GM19468 (cell line): ENCODE data around the gene COBL.
"Not testable (repeated sequence)": the region's sequence is repeated elsewhere in the genome, so short reads cannot be mapped to it uniquely, and the experiment has no call there.

Source experiments
- ATAC-seq: cut with Tn5 transposase; IDR thresholded peaks from one replicate; pipeline ENCODE4 v1.9.1; 2021; ENCODE audit warnings: mild to moderate bottlenecking, moderate library complexity, moderate number of reproducible peaks; ENCODE audit not compliant: unreplicated experiment; ENCODE audit errors: extremely low read depth

COBL gene

DNA sequence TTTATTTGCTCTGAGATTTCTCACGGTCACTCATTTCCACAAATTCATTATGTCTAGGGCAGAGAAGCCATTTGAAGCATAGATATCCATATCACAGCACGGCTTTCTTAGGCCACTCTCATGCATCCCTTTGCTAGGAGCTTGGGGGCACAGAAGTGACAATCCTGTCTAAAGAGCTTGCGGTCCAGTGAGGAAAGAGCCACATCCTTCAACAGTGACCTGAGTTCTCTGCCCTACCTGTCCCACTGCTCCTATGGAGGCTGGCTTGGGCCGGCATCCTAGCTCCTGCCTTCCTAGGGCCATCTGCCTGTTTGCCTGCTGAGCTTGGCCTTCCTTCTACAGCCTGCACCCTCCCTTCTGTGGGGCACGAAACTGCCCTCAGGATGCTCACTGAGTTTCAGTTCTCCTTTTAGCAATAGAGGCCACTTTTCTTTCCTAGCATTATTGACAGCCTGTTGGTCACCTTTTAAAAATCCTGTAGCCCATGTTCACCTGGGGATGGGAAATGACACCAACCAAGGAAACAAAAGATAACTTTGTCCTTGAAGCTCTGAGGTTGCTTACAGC is 321.8 kb downstream of the COBL start:
- no peak for ATAC-seq

DNA sequence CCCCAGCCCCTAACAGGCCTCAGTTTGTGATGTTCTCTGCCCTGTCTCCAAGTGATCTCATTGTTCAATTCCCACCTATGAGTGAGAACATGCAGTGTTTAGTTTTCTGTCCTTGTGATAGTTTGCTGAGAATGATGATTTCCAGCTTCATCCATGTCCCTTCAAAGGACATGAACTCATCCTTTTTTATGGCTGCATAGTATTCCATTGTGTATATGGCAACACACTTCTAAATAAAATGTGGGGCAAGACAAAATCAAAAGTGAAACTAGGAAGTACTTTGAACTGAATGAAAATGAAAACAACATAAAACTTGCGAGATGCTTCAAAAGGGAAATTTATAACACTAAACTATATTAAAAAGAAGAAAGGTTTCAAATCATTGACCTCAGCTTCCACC is 326.4 kb downstream of the COBL start:
- not testable (repeated sequence) for ATAC-seq

DNA sequence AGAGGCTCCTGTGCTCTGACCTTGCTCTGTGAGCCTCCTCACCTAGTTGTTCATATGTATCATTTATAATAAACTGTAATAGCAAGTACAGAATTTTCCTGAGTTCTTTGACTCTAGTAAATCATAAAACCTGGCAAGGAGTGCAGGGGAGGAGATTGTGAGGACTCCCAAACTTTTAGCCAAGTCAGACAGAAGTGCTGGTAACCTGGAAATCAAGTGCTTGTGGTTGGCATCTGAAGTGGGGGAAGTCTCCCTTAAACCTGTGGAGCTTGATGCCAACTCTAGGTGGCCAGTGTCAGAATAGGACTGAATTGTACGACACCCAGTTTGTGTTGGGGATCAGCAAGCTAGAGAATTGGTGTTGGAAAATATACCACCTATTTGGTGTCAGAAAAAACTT is 327.6 kb downstream of the COBL start:
- no peak for ATAC-seq

DNA sequence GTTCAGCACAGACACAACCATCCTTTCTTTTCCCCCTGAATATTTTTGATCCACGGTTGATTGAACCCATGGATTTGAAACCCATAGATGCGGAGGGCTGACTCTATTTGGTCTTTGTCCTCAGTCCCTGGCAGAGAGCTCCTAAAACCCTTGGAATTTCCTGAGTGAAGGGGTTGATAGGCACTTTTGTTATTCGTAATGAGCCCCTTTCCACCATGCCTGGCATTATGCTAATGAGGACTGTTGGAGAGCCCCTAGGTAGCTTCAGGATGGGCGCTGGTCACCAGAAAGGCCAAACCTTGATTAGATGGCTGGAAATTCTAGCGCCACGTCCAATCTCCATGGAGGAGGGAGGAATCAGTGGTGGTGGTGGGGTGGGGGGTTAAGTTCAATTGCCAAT is 328.1 kb downstream of the COBL start:
- no peak for ATAC-seq

DNA sequence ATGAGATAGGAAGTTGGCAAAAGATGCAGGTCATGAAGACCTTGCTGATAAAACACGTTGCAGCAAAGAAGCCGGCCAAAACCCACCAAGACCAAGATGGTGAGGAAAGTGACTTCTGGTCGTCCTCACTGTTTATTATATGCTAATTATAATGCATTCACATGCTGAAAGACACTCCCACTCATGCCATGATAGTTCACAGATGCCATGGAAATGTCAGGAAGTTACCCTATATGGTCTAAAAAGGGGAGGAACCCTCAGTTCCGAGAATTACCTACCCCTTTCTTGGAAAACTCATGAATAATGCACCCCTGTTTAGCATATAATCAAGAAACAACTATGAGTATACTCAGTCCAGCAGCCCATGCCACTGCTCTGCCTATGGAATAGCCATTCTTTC is 331.5 kb downstream of the COBL start:
- no peak for ATAC-seq

DNA sequence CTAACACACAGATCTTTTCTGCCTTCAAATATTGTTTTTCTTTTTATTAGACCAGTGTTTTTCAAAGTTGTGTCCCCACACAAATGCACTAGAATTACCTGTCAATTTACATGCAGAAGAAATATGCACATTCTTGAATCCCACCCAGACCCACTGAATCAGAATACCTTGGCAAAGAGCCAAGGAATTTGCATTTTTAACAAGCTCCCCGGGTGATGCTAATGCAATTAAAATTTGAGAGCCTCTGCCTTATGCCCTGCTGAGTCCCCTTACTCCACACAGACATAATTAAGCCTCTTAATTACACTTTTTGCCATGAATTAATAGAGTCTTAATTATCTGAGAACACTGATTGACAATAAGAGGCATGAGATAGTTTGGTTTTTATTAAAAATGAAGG is 332.8 kb downstream of the COBL start:
- no peak for ATAC-seq

DNA sequence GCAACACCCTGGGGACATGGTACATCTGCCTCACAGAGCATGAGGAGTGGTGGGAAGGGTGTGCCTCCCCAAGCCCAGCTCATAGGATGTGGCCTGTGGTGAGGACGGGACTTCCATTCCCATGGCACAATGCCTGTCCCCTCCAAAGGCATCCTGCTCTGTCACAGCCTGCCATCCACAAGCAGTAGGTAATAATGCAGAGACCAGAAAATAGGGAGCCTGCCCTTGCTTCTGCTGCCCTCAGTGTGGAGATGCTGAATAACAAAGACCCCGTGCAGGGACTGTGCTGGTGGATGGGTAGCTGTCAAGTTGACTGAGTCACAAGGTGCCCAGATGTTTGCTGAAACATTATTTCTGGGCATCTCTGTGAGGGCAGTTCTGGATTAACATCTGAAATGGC is 334.0 kb downstream of the COBL start:
- ATAC-seq = no peak

DNA sequence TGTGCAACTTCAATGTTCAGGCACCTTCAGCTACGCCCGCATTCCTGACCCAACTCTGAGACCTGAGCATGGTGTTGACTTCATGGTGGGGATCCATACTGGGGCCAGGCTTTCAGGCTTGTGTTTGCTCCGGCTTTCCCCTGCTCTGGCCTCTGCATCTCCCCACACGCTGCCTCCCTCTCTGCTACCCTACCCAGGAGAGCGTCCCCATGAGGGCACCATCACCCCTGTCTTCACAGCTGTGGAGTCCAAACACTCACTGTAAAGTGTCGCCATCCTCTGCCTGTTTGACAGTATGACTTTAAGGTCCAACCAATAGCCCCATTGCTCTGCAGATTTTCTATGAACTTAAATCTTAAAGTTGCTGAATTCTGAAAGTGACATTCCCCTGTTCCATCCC is 334.9 kb downstream of the COBL start:
- ATAC-seq = no peak

DNA sequence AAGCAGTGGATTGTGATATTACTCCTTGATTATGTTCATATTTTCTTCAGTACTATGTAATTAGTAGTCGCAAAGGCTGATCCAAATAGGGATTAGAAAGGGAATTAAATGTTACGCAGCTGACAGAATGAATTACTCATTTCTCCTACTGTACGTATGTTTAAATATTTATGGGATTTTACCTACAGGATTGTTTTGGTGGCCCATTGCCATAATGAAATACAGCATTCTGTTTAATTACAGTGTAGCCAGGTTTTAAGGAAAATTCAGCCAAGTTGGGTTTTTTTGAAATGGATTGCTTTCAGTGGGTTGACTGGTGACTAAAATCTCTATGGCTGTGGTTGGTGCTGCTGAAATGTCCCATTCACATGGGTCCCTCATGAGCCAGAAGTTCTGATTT is 336.2 kb downstream of the COBL start:
- no peak for ATAC-seq

DNA sequence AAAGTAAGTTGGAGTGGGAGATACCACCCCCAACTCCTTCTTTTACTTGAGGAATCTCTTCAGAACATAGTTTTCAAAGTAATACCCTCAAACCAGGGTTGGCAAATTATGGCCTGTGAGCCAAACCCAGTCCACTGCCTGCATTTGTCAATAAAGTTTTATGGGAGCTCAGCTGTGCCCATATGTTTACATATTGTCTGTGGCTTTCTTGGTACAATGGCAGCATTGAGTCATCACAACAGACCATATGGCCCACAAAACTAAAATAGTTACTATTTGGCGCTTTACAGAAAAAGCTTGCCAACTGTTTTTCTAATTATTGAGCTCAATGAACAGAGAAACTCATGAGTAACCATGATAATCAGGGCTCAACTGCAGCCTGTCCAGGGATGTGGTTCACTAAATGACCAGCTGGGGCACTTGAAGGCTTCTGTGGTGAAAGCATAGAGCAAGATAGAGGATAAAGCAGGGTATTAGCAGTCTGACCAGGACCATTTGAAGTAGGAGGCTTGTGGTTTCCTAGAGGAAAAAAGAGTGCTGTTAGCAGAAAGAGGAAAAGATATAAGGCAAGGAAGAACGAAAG is 337.9 kb downstream of the COBL start:
- ATAC-seq = no peak

DNA sequence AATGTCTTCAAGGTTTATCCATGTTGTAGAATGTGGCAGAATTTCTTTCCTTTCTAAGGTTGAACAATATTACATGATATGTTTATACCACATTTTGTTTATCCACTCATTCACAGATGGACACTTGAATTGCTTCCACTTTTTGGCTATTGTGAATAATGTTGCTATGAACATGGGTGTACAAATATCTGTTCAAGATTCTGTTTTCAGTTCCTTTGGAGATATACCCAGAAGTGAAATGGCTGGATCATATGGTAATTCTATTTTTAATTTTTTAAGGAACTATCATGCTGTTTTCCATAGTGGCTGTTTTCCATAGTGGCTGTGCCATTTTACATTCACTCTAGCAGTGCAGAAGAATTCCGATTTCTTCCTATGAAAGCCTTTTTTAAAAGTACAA is 339.2 kb downstream of the COBL start:
- no peak for ATAC-seq

DNA sequence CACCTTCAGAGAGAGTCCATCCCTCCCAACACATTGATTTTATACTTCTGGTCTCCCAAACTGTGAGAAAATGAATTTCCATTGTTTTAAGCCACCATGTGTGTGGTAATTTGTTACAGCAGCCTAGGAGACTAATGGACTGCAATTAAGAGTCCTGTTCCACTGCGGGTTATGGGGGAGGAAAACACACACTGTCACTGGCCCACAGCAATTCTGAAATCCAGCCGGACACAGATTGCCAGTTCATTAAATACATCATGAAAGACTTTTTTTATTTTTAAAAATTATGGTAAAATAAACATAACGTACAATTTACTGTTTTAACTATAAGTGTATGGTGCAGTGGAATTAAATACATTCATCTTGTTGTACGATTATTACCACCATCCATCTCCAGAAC is 340.5 kb downstream of the COBL start:
- no peak for ATAC-seq

DNA sequence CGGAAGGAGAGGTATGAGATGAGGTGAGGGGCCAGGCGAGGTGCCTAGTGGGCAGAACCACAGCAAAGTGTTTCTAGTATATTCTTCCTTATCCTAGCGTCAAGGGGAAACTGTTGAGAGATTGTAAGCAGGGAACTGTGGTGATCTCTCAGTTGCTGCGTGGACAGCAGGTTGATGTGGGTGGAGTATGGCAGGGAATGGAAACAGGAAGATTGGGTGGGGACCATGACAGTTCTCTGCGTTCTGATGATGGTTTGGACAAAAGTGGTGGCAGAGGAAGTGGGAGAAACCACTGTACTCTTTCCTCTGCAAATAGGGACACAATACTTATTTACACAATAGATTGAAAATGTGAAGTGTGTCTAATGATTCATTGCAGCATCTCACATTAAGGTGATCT is 342.4 kb downstream of the COBL start:
- no peak for ATAC-seq

DNA sequence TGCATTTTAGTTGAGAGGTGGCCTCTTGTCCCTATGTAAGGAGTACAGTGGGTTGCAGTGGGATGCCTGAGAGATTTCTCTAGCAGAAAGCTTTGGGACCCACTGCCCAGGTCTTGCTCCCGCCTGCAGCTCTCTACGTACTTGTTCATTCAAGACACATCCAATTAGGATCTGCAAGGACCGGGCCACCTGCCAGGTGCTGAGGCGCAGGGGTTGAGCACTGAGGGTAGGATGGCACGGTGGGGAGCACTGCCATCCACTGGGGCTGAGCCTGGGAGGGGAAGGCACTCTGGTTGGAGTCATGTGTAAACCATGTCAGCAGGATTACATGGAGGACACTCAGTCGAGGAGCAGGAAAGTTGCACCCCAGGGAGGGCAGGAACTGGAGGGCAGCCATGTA is 342.8 kb downstream of the COBL start:
- no peak for ATAC-seq

DNA sequence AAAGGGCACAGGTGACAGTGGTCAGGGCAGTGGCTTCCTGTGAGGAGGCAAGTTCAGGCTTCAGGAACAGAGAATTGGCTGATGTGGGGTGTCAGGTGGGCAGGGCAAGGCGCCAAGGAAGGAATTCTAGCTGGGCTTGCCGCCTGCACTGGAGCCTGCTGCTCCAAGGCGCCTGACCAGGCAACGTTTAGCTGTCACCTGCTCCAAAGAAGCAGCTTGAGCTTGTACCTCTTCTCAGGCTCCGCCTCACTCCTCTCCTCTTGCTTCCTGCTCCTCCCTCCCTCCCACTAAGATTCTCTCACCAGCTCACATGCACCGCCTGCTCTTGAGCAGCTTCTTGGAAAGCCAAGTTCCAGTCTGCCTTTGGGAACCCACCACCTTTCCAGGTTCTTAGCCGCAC is 346.5 kb downstream of the COBL start:
- no peak for ATAC-seq
